NCI-H2196 (cell line): Measurements from ENCODE around the gene RBM45.
"Not testable (repeated sequence)": the region's sequence is repeated elsewhere in the genome, so short reads cannot be mapped to it uniquely, and the experiment has no call there.

ENCODE experiments used
- DNase-seq: peaks from one replicate; lab custom pipeline; 2025; ENCODE audit not compliant: unreplicated experiment; lab: John Stamatoyannopoulos, UW

The RBM45 gene

GRCh38 chr2:178105566-178105965, 6.7 kb upstream of the RBM45 start:
- no peak for DNase-seq

GRCh38 chr2:178106053-178106452, 6.2 kb upstream of the RBM45 start:
- DNase-seq = no peak

GRCh38 chr2:178108176-178108575, 4.1 kb upstream of the RBM45 start:
- no peak for DNase-seq

GRCh38 chr2:178109813-178110212, 2.4 kb upstream of the RBM45 start:
- peak; percentile 65 for DNase-seq

- no peak for DNase-seq
Observed at GRCh38 chr2:178110681-178111080, 1.6 kb upstream of the RBM45 start.

- no peak for DNase-seq
Observed at GRCh38 chr2:178111743-178112142, 494 bp upstream of the RBM45 start.

- no peak for DNase-seq
Observed at GRCh38 chr2:178114462-178114861, 2.2 kb downstream of the RBM45 start.

GRCh38 chr2:178115271-178115670, 3.0 kb downstream of the RBM45 start:
- no peak for DNase-seq

GRCh38 chr2:178117725-178118124, 5.5 kb downstream of the RBM45 start:
- DNase-seq = no peak

GRCh38 chr2:178119179-178119922, 7.1 kb downstream of the RBM45 start:
- DNase-seq = no peak

GRCh38 chr2:178123163-178123562, 10.9 kb downstream of the RBM45 start:
- DNase-seq = no peak

- DNase-seq = no peak
Observed at GRCh38 chr2:178125125-178125524, 12.9 kb downstream of the RBM45 start.

GRCh38 chr2:178125862-178126261, 13.6 kb downstream of the RBM45 start:
- DNase-seq = no peak

GRCh38 chr2:178128836-178129630, 16.8 kb downstream of the RBM45 start:
- DNase-seq = no peak

- no peak for DNase-seq
Observed at GRCh38 chr2:178136321-178137025, 24.2 kb downstream of the RBM45 start.

GRCh38 chr2:178142274-178143065, 30.2 kb downstream of the RBM45 start:
- no peak for DNase-seq

- no peak for DNase-seq
Observed at GRCh38 chr2:178143481-178143880, 31.2 kb downstream of the RBM45 start.

GRCh38 chr2:178152033-178152432, 39.8 kb downstream of the RBM45 start:
- no peak for DNase-seq

- no peak for DNase-seq
Observed at GRCh38 chr2:178152542-178152941, 40.3 kb downstream of the RBM45 start.

GRCh38 chr2:178152977-178153376, 40.7 kb downstream of the RBM45 start:
- DNase-seq = no peak

- DNase-seq = not testable (repeated sequence)
Observed at GRCh38 chr2:178153878-178154277, 41.6 kb downstream of the RBM45 start.
